Measurements from ENCODE around the gene ICOS. TPM values are rescaled to one million over a fixed set of nuclear protein-coding genes. Genes with fewer than 3 reads are reported as not detected.

The ICOS gene
- polyA plus RNA-seq, 1 of the 3 experiments (the other 2 are of a cell fraction): not detected

DNA sequence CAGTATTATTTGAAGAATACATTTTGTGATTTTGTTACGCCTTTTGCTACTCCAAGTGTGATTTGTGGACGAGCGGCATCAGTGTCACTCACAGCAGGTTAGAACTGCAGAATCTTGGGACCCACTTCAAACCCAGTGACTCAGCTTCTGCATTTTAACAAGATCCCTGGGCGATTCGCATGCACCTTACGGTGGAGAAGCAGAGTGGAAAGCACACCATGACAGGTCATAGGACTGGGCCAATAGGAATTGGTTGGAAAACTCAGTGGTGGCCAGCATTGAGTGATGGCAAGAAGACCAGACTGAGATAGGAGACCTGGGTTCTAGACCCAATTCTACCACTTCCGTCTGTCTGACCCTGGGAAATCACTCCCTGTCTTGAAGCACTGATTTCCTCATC lies 42.7 kb upstream of the ICOS start (continued):
- TF ChIP-seq, protein P1, sequence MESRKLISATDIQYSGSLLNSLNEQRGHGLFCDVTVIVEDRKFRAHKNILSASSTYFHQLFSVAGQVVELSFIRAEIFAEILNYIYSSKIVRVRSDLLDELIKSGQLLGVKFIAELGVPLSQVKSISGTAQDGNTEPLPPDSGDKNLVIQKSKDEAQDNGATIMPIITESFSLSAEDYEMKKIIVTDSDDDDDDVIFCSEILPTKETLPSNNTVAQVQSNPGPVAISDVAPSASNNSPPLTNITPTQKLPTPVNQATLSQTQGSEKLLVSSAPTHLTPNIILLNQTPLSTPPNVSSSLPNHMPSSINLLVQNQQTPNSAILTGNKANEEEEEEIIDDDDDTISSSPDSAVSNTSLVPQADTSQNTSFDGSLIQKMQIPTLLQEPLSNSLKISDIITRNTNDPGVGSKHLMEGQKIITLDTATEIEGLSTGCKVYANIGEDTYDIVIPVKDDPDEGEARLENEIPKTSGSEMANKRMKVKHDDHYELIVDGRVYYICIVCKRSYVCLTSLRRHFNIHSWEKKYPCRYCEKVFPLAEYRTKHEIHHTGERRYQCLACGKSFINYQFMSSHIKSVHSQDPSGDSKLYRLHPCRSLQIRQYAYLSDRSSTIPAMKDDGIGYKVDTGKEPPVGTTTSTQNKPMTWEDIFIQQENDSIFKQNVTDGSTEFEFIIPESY (IDR thresholded peaks at IDR 0.05; ENCODE audit: borderline replicate concordance, low read depth): no peak
- TF ChIP-seq RFX5 (IDR thresholded peaks at IDR 0.05; ENCODE audit: low read length): no peak
- TF ChIP-seq FOXM1 (IDR thresholded peaks at IDR 0.05; ENCODE audit: low read depth): no peak
- no peak for TF ChIP-seq NFIC (IDR thresholded peaks at IDR 0.05; ENCODE audit: borderline replicate concordance)

DNA sequence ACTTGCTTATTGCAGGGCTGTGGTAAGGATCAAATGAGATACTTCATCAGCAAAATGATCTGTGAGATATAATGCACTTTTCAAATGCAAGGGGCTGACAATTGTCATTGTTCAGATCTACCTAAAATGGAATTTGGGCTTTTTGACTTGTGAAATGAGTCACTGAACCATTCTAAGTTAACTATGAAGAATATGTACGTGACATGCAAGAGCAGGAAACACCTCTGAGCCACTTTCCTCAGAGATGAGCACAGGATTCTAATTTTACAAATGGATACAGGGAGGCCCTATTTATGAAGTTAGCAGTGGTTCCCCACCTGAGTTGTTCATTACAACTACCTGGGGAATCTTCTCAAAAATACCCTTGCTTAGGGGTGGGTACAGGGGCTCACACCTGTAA lies 42.3 kb upstream of the ICOS start:
- H3K79me2 ChIP-seq (ENCODE audit: insufficient read depth): no peaks in the 10 kb centered on the region
- CTCF ChIA-PET: no interaction called here
- 47% methylated on average over 1 of the region's 1 CpG for WGBS (ENCODE audit: low lambda C conversion rate)

GRCh38 chr2:203897544-203897943 lies 39.0 kb upstream of the ICOS start:
- DNase-seq: no peak
- ChIA-PET CTCF (interaction anchor here (1.3 to 1.8 kb wide), 3 partner anchors 9 to 31 kb away, joined by 4 to 7 read pairs (median 7); no protein-coding TSS in a partner anchor), POLR2A (no interaction called here)
- Histone ChIP-seq H4K20me1 (ENCODE audit: insufficient read depth) (no peaks in the 10 kb centered on the region), H3K9me2 (no peaks in the 10 kb centered on the region), H3K9me3 (peaks cover 7% of the 10 kb centered on the region; the same call in 1 of the 2 replicates), H3K4me1 (ENCODE audit: control insufficient read depth in 1 of 2, insufficient read depth in 2 of 2, low read depth in 1 of 2, low read length in 1 of 2) (no peaks in the 10 kb centered on the region), H3K4me2 (no peak overlapping the region), H3K4me3 (ENCODE audit: low read depth in 2 of 2, low read length in 1 of 2) (no peak overlapping the region), H3K9ac (no peak overlapping the region), H3K36me3 (replicated peaks in 1 of 2; ENCODE audit: control insufficient read depth in 1 of 2, insufficient read depth in 2 of 2, low read length in 1 of 2) (no peaks in the 10 kb centered on the region), H2AFZ (ENCODE audit: low read depth) (no peak overlapping the region), H3F3A (replicated peaks; ENCODE audit: insufficient read depth) (no peaks in the 10 kb centered on the region), H3K27me3 (ENCODE audit: insufficient read depth) (no peaks in the 10 kb centered on the region), H3K27ac (ENCODE audit: low read depth in 2 of 2, low read length in 1 of 2) (no peak overlapping the region), H3K79me2 (ENCODE audit: insufficient read depth) (no peaks in the 10 kb centered on the region)
- TF ChIP-seq EP300 (IDR thresholded peaks at IDR 0.05; ENCODE audit: borderline replicate concordance in 1 of 2, low read depth in 1 of 2, low read length in 1 of 2) (no peak), GABPA (IDR thresholded peaks at IDR 0.05; ENCODE audit: low read depth) (no peak), MEF2A (IDR thresholded peaks at IDR 0.05; ENCODE audit: borderline replicate concordance, low read depth) (no peak), CTCF (IDR thresholded peaks at IDR 0.05) (no peak), USF2 (IDR thresholded peaks at IDR 0.05; ENCODE audit: borderline replicate concordance, low read depth, low read length) (no peak), POLR2AphosphoS5 (IDR thresholded peaks at IDR 0.05; ENCODE audit: low read depth, low read length) (no peak)
- TF ChIP-seq, protein P1 (IDR thresholded peaks at IDR 0.05; ENCODE audit: borderline replicate concordance, low read depth): no peak
- whole genome bisulfite sequencing (ENCODE audit: low lambda C conversion rate): 28% methylated on average over 2 of the region's 2 CpGs

More for the DNA sequence above, 42.3 kb upstream of the ICOS start:
- Histone ChIP-seq H3K4me1 (ENCODE audit: control insufficient read depth in 1 of 2, insufficient read depth in 2 of 2, low read depth in 1 of 2, low read length in 1 of 2) (no peaks in the 10 kb centered on the region), H3K9ac (no peak overlapping the region), H3K36me3 (replicated peaks in 1 of 2; ENCODE audit: control insufficient read depth in 1 of 2, insufficient read depth in 2 of 2, low read length in 1 of 2) (no peaks in the 10 kb centered on the region), H3K9me3 (no peaks in the 10 kb centered on the region), H3K4me3 (ENCODE audit: low read depth in 2 of 2, low read length in 1 of 2) (no peak overlapping the region), H2AFZ (ENCODE audit: low read depth) (no peak overlapping the region), H4K20me1 (ENCODE audit: insufficient read depth) (no peaks in the 10 kb centered on the region), H3K4me2 (no peak overlapping the region), H3K27ac (ENCODE audit: low read depth in 2 of 2, low read length in 1 of 2) (no peak overlapping the region), H3K27me3 (ENCODE audit: insufficient read depth) (no peaks in the 10 kb centered on the region), H3F3A (replicated peaks; ENCODE audit: insufficient read depth) (no peaks in the 10 kb centered on the region), H3K9me2 (no peaks in the 10 kb centered on the region)
- TF ChIP-seq SIN3A (IDR thresholded peaks at IDR 0.05; ENCODE audit: borderline replicate concordance, low read depth, low read length) (no peak), NFIC (IDR thresholded peaks at IDR 0.05; ENCODE audit: borderline replicate concordance) (no peak)
- no peak for DNase-seq
- POLR2A ChIA-PET: no interaction called here
